HG03280 (cell line): ENCODE results near the gene POLR3B.
"Not testable (repeated sequence)": the region's sequence is repeated elsewhere in the genome, so short reads cannot be mapped to it uniquely, and the experiment has no call there.

Experiments used
- ATAC-seq: cut with Tn5 transposase; IDR thresholded peaks from one replicate; pipeline ENCODE4 v1.9.1; 2021; ENCODE audit warnings: mild to moderate bottlenecking, moderate library complexity; ENCODE audit not compliant: unreplicated experiment

The POLR3B gene

GRCh38 chr12:106455111-106455510, 97.6 kb downstream of the POLR3B start:
- no peak for ATAC-seq

DNA sequence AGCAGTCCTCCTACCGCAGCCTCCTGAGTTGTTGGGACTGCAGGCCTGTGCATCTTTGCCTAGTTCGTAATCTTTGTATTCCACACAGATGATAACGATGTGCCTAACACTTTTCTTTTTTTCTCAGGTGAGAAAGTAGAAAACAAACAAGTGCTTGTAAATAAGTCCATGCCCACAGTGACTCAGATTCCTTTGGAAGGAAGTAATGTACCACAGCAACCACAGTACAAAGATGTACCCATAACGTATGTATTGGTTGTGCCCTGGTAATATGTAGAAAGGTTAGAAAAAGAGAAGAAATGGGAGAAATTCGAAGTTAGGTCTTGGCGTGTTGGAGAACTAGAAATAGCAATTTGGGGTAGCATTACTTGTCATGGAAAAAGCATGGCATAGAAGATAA, 101.6 kb downstream of the POLR3B start:
- no peak for ATAC-seq

DNA sequence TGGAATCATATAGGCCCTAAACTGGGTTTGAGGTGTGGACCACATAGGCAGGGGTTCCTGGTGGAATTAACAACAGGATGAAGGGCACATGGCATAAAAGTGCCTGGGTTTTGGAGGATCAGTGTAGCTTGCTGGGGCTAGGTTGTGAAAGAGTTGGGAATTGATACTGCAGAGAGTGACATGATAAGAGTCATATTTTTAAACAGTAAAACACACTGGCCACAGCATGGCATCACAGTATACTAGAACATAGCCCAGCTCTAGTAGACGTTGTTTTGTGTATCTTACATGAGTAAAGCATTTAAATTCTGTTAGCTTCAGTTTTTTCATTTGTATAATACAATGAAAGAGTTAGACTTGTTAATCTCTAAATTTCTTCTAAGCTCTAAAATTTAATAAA, 102.0 kb downstream of the POLR3B start:
- no peak for ATAC-seq

- no peak for ATAC-seq
Measured at GRCh38 chr12:106461730-106462129, 104.2 kb downstream of the POLR3B start.

- not testable (repeated sequence) for ATAC-seq
Measured at GRCh38 chr12:106465605-106466004, 108.1 kb downstream of the POLR3B start.

DNA sequence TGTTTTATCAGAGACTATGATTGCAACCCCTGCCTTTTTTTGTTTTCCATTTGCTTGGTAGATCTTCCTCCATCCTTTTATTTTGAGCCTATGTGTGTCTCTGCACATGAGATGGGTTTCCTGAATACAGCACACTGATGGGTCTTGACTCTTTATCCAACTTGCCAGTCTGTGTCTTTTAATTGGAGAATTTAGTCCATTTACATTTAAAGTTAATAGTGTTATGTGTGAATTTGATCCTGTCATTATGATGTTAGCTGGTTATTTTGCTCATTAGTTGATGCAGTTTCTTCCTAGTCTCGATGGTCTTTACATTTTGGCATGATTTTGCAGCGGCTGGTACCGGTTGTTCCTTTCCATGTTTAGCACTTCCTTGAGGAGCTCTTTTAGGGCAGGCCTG, 118.1 kb downstream of the POLR3B start:
- not testable (repeated sequence) for ATAC-seq

GRCh38 chr12:106477627-106478026, 120.1 kb downstream of the POLR3B start:
- not testable (repeated sequence) for ATAC-seq

GRCh38 chr12:106480251-106480650, 122.7 kb downstream of the POLR3B start:
- ATAC-seq = no peak

DNA sequence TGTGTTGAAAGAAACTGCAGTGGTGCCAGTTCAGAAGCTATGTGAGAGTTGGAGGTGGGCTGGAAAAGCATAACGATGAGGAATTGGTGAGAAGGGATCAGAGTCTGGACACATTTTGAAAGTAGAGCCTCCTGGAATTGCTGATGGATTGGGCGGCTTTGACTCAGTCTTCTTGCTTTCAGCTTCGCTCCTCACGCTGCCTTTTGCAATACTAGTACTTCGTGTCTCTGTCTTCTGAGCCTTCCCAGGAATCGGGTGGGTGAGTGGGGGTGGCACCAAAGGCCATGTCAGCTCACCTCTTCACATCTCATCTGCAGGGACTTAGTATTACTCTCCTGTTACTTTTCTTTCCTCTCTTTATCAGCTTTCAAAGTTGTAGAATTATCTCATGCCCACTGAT, 123.7 kb downstream of the POLR3B start:
- ATAC-seq = no peak

- ATAC-seq = no peak
Measured at GRCh38 chr12:106487664-106488063, 130.1 kb downstream of the POLR3B start.

- no peak for ATAC-seq
Measured at GRCh38 chr12:106488884-106489283, 131.3 kb downstream of the POLR3B start.

DNA sequence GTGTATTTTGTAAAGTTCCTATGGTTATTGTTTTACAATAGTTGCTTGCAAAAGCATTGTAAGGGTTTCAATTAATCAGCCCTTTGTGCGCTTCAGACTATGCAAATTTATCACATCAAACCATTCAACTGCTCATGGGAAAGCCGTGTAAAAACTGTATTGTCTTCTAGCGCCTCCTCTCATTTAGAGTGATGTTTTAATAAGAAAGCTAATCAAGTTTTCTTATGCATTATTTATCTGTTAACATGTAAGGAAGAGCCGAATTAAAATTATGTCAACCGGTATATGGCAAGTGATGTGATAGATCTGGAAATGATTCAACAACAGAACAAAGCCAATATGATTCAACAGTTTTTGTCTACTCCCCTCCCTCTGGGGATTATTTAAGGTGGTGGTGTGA, 132.7 kb downstream of the POLR3B start:
- ATAC-seq = no peak

- no peak for ATAC-seq
Measured at GRCh38 chr12:106492857-106493256, 135.3 kb downstream of the POLR3B start.

DNA sequence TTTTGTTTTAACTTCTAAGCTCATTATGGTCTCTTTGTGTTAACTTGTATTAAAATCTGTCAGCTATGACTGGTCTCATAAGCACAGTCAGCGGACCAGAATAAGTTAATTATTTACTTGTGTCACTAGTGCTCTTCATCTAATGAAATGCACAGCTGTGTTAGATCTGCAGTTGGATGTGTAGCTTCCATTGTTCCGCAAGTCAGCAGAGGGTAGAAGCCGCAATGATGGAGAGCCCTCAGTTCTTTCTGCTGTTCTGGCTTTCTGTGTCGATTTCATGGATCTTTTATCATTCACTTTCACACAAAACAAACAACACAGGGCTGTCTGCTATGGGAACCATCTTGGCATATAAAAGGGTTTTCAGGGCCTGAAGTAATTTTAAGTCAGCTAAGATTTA, 136.0 kb downstream of the POLR3B start:
- no peak for ATAC-seq

DNA sequence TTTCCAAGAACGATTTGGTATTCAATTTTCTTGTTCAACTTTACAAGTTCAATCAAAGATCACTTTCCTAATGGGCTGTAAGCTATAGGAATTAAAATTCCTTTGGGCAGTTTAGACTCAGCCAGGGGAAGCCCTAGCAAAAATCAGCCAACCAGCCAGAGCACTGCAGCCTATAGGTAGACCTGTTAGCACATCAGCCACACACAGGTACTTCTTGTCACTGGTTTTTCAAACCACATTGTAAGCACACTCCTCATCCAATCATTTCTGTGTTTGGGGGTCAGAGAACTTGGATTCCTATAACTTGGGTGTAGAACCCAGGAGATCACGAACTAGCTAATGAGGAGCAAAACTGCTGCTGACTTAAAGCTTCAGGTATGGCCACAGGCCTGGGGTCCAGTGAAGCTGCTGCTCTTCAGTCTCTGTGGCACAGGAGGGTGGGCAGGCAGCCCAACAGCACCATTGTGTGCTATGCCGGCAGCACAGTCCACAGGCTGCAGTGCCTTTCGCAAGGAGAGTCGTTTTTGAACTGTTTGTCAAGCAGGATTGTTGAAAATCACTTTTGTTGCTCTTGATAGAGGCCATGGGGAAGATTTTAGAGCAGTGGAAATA, 137.9 kb downstream of the POLR3B start:
- ATAC-seq = no peak

DNA sequence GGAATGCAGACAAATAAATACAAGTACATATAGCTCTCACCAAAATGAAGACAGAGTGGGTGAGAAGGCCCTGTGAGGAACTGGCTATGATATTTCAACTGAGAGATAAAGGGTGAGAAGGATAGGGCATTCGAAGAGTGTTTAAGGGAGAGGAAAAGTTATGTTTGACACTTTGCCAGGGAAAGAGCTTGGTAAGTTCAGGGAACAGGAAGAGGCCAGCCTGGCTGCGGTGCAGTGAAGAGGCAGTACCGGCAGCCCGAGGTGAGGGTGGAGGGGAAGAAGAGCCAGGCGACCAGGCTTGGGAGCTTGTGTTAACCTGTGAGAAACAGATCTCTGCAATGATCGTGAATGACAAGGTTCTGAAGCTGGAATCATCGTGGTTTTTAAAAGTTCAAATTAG, 140.5 kb downstream of the POLR3B start:
- ATAC-seq = no peak

DNA sequence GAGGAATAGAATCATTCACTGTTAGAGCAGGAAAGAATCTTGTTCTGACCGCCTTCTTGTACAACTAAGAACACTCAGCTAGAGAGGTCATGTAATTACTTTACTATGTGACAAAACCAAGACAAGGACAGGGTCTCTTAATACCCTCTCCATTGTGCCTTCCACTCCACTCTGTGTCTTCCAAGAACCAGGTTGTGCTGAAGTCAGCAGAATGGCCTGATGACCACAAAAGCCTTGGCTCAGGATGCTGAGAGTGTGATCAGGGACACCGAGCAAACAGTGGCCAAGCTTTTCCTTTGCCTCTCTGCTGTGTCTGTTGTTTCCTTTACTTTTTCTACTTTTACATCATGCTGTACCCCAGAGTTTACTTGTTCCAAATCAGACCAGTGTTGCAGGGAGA, 142.1 kb downstream of the POLR3B start:
- ATAC-seq = no peak

DNA sequence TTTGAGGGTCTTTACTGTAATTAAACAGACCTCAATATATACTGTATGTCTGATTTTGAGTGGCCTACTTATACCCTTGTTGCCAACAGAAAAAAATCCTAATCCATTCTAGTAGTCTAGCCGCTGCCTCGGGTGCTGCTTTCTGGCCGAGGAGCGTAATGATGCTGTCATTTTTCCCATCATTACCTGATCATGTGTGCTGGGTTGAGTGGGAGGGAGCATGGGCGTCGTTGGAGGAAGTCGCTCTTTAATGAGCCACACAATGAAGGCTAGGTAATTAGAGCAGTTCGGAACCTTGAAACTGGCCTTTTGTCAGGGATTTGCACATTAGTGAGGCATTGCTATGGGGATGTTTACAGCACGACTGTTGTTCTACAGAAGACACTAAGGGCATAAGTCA, 149.1 kb downstream of the POLR3B start:
- ATAC-seq = no peak

- ATAC-seq = no peak
Measured at GRCh38 chr12:106508966-106509365, 151.4 kb downstream of the POLR3B start.

- no peak for ATAC-seq
Measured at GRCh38 chr12:106511365-106511764, 153.8 kb downstream of the POLR3B start.

DNA sequence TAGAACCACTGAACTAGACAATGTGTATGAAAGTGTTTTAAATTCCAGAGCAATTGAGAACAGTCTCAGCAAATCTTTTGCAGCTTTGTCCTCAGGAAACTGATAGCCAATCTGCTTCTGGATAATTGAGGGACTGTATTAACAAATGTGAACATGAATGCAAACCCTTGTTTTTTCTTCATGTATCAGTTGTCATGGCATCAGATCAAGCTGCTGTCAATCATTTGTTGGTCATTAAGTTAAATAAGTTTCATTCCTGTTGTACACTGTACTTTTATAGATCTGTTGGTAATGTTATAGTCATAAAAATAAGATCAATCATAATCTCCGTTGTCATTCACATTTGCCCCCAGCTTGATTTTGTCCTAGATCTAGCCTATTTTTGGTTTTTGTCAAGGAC, 159.8 kb downstream of the POLR3B start:
- ATAC-seq = no peak

DNA sequence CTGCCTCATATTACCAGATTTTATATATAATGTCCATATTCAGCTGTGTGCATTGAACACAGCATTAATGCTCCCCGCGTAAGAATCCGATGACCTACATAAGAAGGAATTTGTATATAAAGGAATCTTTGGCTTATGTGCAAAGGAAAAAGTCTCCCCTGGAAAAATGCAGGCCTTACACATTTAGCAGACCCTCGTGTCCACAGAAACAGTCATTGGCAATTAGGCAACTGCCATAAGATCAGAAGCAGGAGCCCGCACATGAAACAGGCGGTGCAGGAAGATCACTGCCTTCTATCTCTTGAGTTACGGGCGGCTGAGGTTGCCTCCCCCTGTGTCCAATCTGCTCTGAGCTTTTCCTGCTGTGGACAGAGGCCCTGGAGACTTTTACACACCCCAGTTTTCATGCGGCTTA, 162.1 kb downstream of the POLR3B start:
- ATAC-seq = no peak

GRCh38 chr12:106521901-106522300, 164.4 kb downstream of the POLR3B start:
- ATAC-seq = no peak
